ENCODE measurements around the gene SCD5.

DNA sequence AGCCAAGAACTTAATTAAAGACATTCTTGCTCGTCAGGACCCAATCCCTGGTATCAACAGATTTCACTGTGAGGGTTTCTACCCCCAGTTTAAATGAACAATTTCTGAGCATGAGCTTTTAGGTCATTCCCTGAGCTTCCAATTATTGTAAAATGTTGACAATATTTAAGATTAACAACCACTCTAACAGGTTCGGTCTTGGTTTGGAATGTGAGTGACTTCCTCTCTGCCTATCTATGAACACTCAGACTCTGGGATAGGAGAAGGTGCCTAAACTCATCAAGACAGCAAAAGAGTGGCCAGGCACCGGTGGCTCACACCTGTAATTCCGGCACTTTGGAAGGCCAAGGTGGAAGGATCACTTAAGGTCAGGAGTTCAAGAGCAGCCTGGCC lies 153.9 kb downstream of the SCD5 start:
- TF ChIP-seq, protein P1, sequence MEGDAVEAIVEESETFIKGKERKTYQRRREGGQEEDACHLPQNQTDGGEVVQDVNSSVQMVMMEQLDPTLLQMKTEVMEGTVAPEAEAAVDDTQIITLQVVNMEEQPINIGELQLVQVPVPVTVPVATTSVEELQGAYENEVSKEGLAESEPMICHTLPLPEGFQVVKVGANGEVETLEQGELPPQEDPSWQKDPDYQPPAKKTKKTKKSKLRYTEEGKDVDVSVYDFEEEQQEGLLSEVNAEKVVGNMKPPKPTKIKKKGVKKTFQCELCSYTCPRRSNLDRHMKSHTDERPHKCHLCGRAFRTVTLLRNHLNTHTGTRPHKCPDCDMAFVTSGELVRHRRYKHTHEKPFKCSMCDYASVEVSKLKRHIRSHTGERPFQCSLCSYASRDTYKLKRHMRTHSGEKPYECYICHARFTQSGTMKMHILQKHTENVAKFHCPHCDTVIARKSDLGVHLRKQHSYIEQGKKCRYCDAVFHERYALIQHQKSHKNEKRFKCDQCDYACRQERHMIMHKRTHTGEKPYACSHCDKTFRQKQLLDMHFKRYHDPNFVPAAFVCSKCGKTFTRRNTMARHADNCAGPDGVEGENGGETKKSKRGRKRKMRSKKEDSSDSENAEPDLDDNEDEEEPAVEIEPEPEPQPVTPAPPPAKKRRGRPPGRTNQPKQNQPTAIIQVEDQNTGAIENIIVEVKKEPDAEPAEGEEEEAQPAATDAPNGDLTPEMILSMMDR (conservative IDR thresholded peaks at IDR 0.05 in 1 of 2, IDR thresholded peaks at IDR 0.05 in 1 of 2; ENCODE audit: extremely low read depth in 1 of 2, insufficient read depth in 1 of 2, low read depth in 1 of 2, low read length in 2 of 2): no peak
- TF ChIP-seq EZH2 (IDR thresholded peaks at IDR 0.05; ENCODE audit: borderline replicate concordance, low read length): no peak
